ENCODE data around the gene DGCR8. TPM values are rescaled to one million over a fixed set of nuclear protein-coding genes. Genes with fewer than 3 reads are reported as not detected.

DGCR8 gene
- total and polyA plus RNA-seq, 7 donors = 6.7 to 32.7 (median 15.3) TPM

GRCh38 chr22:20142711-20143621 is 62.9 kb downstream of the DGCR8 start:
- Histone ChIP-seq H3K36me3 (peaks cover 0 to 38% (median 0%) of the 10 kb centered on the region in 4 donors), H3K27me3 (no peaks in the 10 kb centered on the region), H3K4me3 (no peak overlapping the region), H3K4me1 (peaks cover 0 to 8% (median 8%) of the 10 kb centered on the region in 4 donors), H3K9me3 (no peaks in the 10 kb centered on the region), H3K27ac (no peak overlapping the region)
- intact Hi-C loops (cut with DNase I) = no loop called here
- no peak for TF ChIP-seq EP300 (IDR thresholded peaks at IDR 0.05)
- no peak for TF ChIP-seq POLR2AphosphoS5 (IDR thresholded peaks at IDR 0.05)
- TF ChIP-seq, protein P1, sequence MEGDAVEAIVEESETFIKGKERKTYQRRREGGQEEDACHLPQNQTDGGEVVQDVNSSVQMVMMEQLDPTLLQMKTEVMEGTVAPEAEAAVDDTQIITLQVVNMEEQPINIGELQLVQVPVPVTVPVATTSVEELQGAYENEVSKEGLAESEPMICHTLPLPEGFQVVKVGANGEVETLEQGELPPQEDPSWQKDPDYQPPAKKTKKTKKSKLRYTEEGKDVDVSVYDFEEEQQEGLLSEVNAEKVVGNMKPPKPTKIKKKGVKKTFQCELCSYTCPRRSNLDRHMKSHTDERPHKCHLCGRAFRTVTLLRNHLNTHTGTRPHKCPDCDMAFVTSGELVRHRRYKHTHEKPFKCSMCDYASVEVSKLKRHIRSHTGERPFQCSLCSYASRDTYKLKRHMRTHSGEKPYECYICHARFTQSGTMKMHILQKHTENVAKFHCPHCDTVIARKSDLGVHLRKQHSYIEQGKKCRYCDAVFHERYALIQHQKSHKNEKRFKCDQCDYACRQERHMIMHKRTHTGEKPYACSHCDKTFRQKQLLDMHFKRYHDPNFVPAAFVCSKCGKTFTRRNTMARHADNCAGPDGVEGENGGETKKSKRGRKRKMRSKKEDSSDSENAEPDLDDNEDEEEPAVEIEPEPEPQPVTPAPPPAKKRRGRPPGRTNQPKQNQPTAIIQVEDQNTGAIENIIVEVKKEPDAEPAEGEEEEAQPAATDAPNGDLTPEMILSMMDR (IDR thresholded peaks at IDR 0.05) = no peak
- TF ChIP-seq POLR2A (IDR thresholded peaks at IDR 0.05) = no peak
- WGBS, 2 donors = 93 to 95% methylated on average over 65 of the region's 65 CpGs
- DNase-seq = no peak

GRCh38 chr22:20143883-20144665 is 64.0 kb downstream of the DGCR8 start:
- WGBS, 2 donors = 87 to 93% methylated on average over 19 of the region's 19 CpGs

DNA sequence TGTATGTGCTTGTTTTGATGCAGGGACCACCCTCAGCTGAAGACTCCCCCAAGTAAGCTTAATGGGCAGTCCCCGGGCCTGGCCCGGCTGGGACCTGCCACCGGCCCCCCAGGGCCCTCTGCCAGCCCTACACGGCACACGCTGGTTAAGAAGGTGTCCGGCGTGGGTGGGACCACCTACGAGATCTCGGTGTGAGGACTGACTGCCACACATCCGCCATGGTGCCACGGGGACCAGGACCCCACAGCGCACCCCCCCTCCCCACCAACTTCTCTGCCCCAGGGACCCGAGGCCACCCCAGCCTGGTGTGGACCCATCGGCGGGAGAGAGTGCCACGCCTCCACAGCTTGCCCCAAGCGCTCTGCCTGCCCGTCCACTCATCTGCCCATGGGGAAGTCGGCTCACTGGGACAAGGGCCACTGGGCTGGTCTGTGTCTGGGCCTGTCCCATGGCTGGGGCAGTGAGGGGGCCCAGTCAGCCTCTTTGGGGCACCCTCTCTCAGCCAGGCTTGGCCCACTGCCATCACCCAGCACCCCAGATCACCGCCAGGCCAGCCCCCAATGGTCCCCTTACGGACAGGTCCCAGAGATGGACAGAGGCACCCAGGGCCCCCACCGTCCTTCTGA is 65.3 kb downstream of the DGCR8 start:
- intact Hi-C loops (cut with DNase I) = no loop called here
- H3K36me3 ChIP-seq = peaks cover 0 to 26% (median 0%) of the 10 kb centered on the region in 4 donors
- no peak for DNase-seq
- no peak overlapping the region for H3K4me3 ChIP-seq
- no peaks in the 10 kb centered on the region for H3K27me3 ChIP-seq
- WGBS, 2 donors = 91% methylated on average over 22 of the region's 22 CpGs
- no peak overlapping the region for H3K27ac ChIP-seq
- TF ChIP-seq EP300 (IDR thresholded peaks at IDR 0.05) (no peak), POLR2AphosphoS5 (IDR thresholded peaks at IDR 0.05) (no peak), POLR2A (IDR thresholded peaks at IDR 0.05) (no peak)
- TF ChIP-seq, protein P1 (IDR thresholded peaks at IDR 0.05) = no peak
- no peaks in the 10 kb centered on the region for H3K9me3 ChIP-seq
- H3K4me1 ChIP-seq = no peaks in the 10 kb centered on the region

More at GRCh38 chr22:20143883-20144665, 64.0 kb downstream of the DGCR8 start:
- no peaks in the 10 kb centered on the region for H3K27me3 ChIP-seq
- H3K27ac ChIP-seq = no peak overlapping the region
- peaks cover 0 to 38% (median 0%) of the 10 kb centered on the region in 4 donors for H3K36me3 ChIP-seq
- no peaks in the 10 kb centered on the region for H3K9me3 ChIP-seq
- DNase-seq = no peak
- intact Hi-C loops (cut with DNase I) = no loop called here
- TF ChIP-seq POLR2A (IDR thresholded peaks at IDR 0.05) (no peak), POLR2AphosphoS5 (IDR thresholded peaks at IDR 0.05) (no peak)
- no peak overlapping the region for H3K4me3 ChIP-seq
- H3K4me1 ChIP-seq = no peaks in the 10 kb centered on the region

GRCh38 chr22:20145832-20146223 is 65.8 kb downstream of the DGCR8 start:
- no peak overlapping the region for H3K4me3 ChIP-seq
- intact Hi-C loops (cut with DNase I) = no loop called here
- TF ChIP-seq POLR2AphosphoS5 (IDR thresholded peaks at IDR 0.05) (no peak), EP300 (IDR thresholded peaks at IDR 0.05) (no peak), POLR2A (IDR thresholded peaks at IDR 0.05) (no peak)
- TF ChIP-seq, protein P1 (IDR thresholded peaks at IDR 0.05) = no peak
- H3K27ac ChIP-seq = no peak overlapping the region
- H3K9me3 ChIP-seq = no peaks in the 10 kb centered on the region
- WGBS, 2 donors = 93 to 94% methylated on average over 21 of the region's 21 CpGs
- peaks cover 0 to 24% (median 0%) of the 10 kb centered on the region in 4 donors for H3K36me3 ChIP-seq
- no peaks in the 10 kb centered on the region for H3K27me3 ChIP-seq
- no peaks in the 10 kb centered on the region for H3K4me1 ChIP-seq
- DNase-seq = no peak
